ENCODE results near the gene PACRG.

GRCh38 chr6:163190786-163191185 is 463.0 kb downstream of the PACRG start:
- TF ChIP-seq CTCF (optimal IDR thresholded peaks at IDR 0.05 in 1 of 3, IDR thresholded peaks at IDR 0.05 in 1 of 3, conservative IDR thresholded peaks at IDR 0.05 in 1 of 3; ENCODE audit: extremely low read depth in 1 of 3, insufficient read depth in 2 of 3, low read length in 3 of 3) (no peak), EZH2 (IDR thresholded peaks at IDR 0.05; ENCODE audit: low read length) (no peak)
